K562 (cell line): ENCODE results near the gene ADAMTS7.
"Not testable (repeated sequence)": the region's sequence is repeated elsewhere in the genome, so short reads cannot be mapped to it uniquely, and the experiment has no call there.

Experiments used
- CTCF ChIP-seq, 3 experiments: IDR thresholded peaks in 2 of 3; conservative IDR thresholded peaks in 1 of 3; 2 replicates each; pipeline ENCODE4 v1.5.1; 2011 to 2012; ENCODE audit warnings: low read length in 3 of 3, mild to moderate bottlenecking in 3 of 3, control low read depth in 2 of 3, improper control_type of control experiment in 1 of 3, inconsistent platforms in 1 of 3, low read depth in 1 of 3, mixed read lengths in 1 of 3, moderate library complexity in 1 of 3; ENCODE audit not compliant: insufficient read depth in 2 of 3
- EZH2 ChIP-seq: IDR thresholded peaks from 2 replicates; pipeline ENCODE4 v1.6.1; 2012; ENCODE audit warnings: low read depth, mild to moderate bottlenecking, inconsistent platforms, low read length, borderline replicate concordance
- PKNOX1 ChIP-seq: fragments of 450-650 bp; IDR thresholded peaks from 2 replicates; pipeline ENCODE4 v1.6.1; 2016
- SMARCA5 ChIP-seq: fragments of 450-650 bp; IDR thresholded peaks from 2 replicates; pipeline ENCODE4 v1.6.1; 2016
- SRSF1 ChIP-seq: fragments of 200-400 bp; formaldehyde crosslinking; IDR thresholded peaks from 2 replicates; pipeline ENCODE4 v1.6.1; 2017; ENCODE audit warnings: mild to moderate bottlenecking, low read depth, low read length, moderate library complexity

GRCh38 chr15:78779975-78780374, 31.3 kb downstream of the ADAMTS7 start:
- not testable (repeated sequence) for TF ChIP-seq CTCF (IDR thresholded peaks at IDR 0.05 in 2 of 3, conservative IDR thresholded peaks at IDR 0.05 in 1 of 3; ENCODE audit: insufficient read depth in 2 of 3, low read depth in 1 of 3, low read length in 3 of 3); SRSF1; SMARCA5; PKNOX1; EZH2
